Stimulated activated CD4-positive, alpha-beta T cell treated with anti-CD3 and anti-CD28 coated beads, Interleukin-4, amount 100 ng/mL, for 1 hour (primary cell): Measurements from ENCODE around the gene SRSF3.

Source experiments
- DNase-seq: peaks from one replicate; pipeline ENCODE4 v3.0.0-alpha.2; 2020

The SRSF3 gene

GRCh38 chr6:36624461-36625157 lies 30.4 kb downstream of the SRSF3 start:
- DNase-seq, result no peak

- DNase-seq, result no peak
Observed at GRCh38 chr6:36625158-36625919, 31.2 kb downstream of the SRSF3 start.

GRCh38 chr6:36626636-36627035 lies 32.5 kb downstream of the SRSF3 start:
- no peak for DNase-seq

- no peak for DNase-seq
Observed at GRCh38 chr6:36627141-36627540, 33.0 kb downstream of the SRSF3 start.

GRCh38 chr6:36627801-36628246 lies 33.7 kb downstream of the SRSF3 start:
- no peak for DNase-seq

GRCh38 chr6:36629784-36630183 lies 35.6 kb downstream of the SRSF3 start:
- DNase-seq, result no peak

GRCh38 chr6:36631326-36632011 lies 37.3 kb downstream of the SRSF3 start:
- no peak for DNase-seq

- no peak for DNase-seq
Observed at GRCh38 chr6:36633370-36633769, 39.2 kb downstream of the SRSF3 start.

GRCh38 chr6:36633915-36634314 lies 39.8 kb downstream of the SRSF3 start:
- DNase-seq, result no peak

GRCh38 chr6:36634317-36635108 lies 40.4 kb downstream of the SRSF3 start:
- no peak for DNase-seq

- no peak for DNase-seq
Observed at GRCh38 chr6:36636283-36636682, 42.1 kb downstream of the SRSF3 start.

- no peak for DNase-seq
Observed at GRCh38 chr6:36636687-36637418, 42.7 kb downstream of the SRSF3 start.

GRCh38 chr6:36638579-36638978 lies 44.4 kb downstream of the SRSF3 start:
- no peak for DNase-seq

GRCh38 chr6:36639171-36639808 lies 45.1 kb downstream of the SRSF3 start:
- DNase-seq, result no peak

GRCh38 chr6:36641543-36641942 lies 47.4 kb downstream of the SRSF3 start:
- no peak for DNase-seq

- no peak for DNase-seq
Observed at GRCh38 chr6:36642913-36643817, 49.0 kb downstream of the SRSF3 start.

GRCh38 chr6:36643977-36644376 lies 49.8 kb downstream of the SRSF3 start:
- no peak for DNase-seq

GRCh38 chr6:36649086-36649485 lies 54.9 kb downstream of the SRSF3 start:
- DNase-seq, result no peak

- DNase-seq, result no peak
Observed at GRCh38 chr6:36649701-36650484, 55.7 kb downstream of the SRSF3 start.
